ENCODE data around the gene SPATS2L. TPM values are rescaled to one million over a fixed set of nuclear protein-coding genes. Genes with fewer than 3 reads are reported as not detected.

Gene SPATS2L
- total RNA-seq, 1 donor: 117 TPM

GRCh38 chr2:200470230-200470629, 163.7 kb downstream of the SPATS2L start:
- no peak for TF ChIP-seq CTCF (IDR thresholded peaks at IDR 0.05; ENCODE audit: insufficient read depth, low read length)
- DNase-seq (ENCODE audit: low read depth): no peak
- no peak overlapping the region for H3K4me3 ChIP-seq (ENCODE audit: low read depth, low read length)

GRCh38 chr2:200471324-200471848, 164.9 kb downstream of the SPATS2L start:
- DNase-seq (ENCODE audit: low read depth): no peak
- TF ChIP-seq CTCF (IDR thresholded peaks at IDR 0.05; ENCODE audit: insufficient read depth, low read length): peak; percentile 50
- no peak overlapping the region for H3K4me3 ChIP-seq (ENCODE audit: low read depth, low read length)

GRCh38 chr2:200471928-200472645, 165.6 kb downstream of the SPATS2L start:
- no peak for TF ChIP-seq CTCF (IDR thresholded peaks at IDR 0.05; ENCODE audit: insufficient read depth, low read length)
- no peak overlapping the region for H3K4me3 ChIP-seq (ENCODE audit: low read depth, low read length)
- no peak for DNase-seq (ENCODE audit: low read depth)

GRCh38 chr2:200472853-200473464, 166.5 kb downstream of the SPATS2L start:
- TF ChIP-seq CTCF (IDR thresholded peaks at IDR 0.05; ENCODE audit: insufficient read depth, low read length): no peak
- DNase-seq (ENCODE audit: low read depth): no peak
- no peak overlapping the region for H3K4me3 ChIP-seq (ENCODE audit: low read depth, low read length)

- no peak for TF ChIP-seq CTCF (IDR thresholded peaks at IDR 0.05; ENCODE audit: insufficient read depth, low read length)
- DNase-seq (ENCODE audit: low read depth): no peak
- H3K4me3 ChIP-seq (ENCODE audit: low read depth, low read length): no peak overlapping the region
Observed at GRCh38 chr2:200475795-200476194, 169.3 kb downstream of the SPATS2L start.

- no peak for DNase-seq (ENCODE audit: low read depth)
- no peak overlapping the region for H3K4me3 ChIP-seq (ENCODE audit: low read depth, low read length)
- no peak for TF ChIP-seq CTCF (IDR thresholded peaks at IDR 0.05; ENCODE audit: insufficient read depth, low read length)
Observed at GRCh38 chr2:200476836-200477235, 170.3 kb downstream of the SPATS2L start.
